ENCODE results near the gene PFKFB3.

GRCh38 chr10:6271663-6272062 is 68.9 kb downstream of the PFKFB3 start:
- TF ChIP-seq ZNF660 (tag by site-specific recombination; IDR thresholded peaks at IDR 0.05) (no peak), ZNF274 (IDR thresholded peaks at IDR 0.05; ENCODE audit: low read length) (no peak), ZNF274 (tag by site-specific recombination; IDR thresholded peaks at IDR 0.05; ENCODE audit: borderline replicate concordance) (no peak), ZNF133 (tag by site-specific recombination; IDR thresholded peaks at IDR 0.05) (no peak), ZNF202 (tag by site-specific recombination; IDR thresholded peaks at IDR 0.05; ENCODE audit: borderline replicate concordance) (no peak), ZNF776 (tag by site-specific recombination; IDR thresholded peaks at IDR 0.05; ENCODE audit: borderline replicate concordance) (no peak), ZNF654 (tag by site-specific recombination; IDR thresholded peaks at IDR 0.05; ENCODE audit: low read depth) (no peak), PBX3 (CRISPR knock-in tag; IDR thresholded peaks at IDR 0.05) (no peak), ZBTB7A (tag by site-specific recombination; IDR thresholded peaks at IDR 0.05; ENCODE audit: low read depth) (no peak), EGR2 (tag by site-specific recombination; IDR thresholded peaks at IDR 0.05; ENCODE audit: low read depth) (peak; percentile 88), ZNF157 (tag by site-specific recombination; IDR thresholded peaks at IDR 0.05) (no peak), TCF7L2 (IDR thresholded peaks at IDR 0.05; ENCODE audit: borderline replicate concordance, low read depth, low read length) (no peak), YY1 (tag by site-specific recombination; IDR thresholded peaks at IDR 0.05) (no peak)
- TF ChIP-seq, protein P1, sequence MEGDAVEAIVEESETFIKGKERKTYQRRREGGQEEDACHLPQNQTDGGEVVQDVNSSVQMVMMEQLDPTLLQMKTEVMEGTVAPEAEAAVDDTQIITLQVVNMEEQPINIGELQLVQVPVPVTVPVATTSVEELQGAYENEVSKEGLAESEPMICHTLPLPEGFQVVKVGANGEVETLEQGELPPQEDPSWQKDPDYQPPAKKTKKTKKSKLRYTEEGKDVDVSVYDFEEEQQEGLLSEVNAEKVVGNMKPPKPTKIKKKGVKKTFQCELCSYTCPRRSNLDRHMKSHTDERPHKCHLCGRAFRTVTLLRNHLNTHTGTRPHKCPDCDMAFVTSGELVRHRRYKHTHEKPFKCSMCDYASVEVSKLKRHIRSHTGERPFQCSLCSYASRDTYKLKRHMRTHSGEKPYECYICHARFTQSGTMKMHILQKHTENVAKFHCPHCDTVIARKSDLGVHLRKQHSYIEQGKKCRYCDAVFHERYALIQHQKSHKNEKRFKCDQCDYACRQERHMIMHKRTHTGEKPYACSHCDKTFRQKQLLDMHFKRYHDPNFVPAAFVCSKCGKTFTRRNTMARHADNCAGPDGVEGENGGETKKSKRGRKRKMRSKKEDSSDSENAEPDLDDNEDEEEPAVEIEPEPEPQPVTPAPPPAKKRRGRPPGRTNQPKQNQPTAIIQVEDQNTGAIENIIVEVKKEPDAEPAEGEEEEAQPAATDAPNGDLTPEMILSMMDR (tag by site-specific recombination; IDR thresholded peaks at IDR 0.05): no peak
- TF ChIP-seq, protein P2, sequence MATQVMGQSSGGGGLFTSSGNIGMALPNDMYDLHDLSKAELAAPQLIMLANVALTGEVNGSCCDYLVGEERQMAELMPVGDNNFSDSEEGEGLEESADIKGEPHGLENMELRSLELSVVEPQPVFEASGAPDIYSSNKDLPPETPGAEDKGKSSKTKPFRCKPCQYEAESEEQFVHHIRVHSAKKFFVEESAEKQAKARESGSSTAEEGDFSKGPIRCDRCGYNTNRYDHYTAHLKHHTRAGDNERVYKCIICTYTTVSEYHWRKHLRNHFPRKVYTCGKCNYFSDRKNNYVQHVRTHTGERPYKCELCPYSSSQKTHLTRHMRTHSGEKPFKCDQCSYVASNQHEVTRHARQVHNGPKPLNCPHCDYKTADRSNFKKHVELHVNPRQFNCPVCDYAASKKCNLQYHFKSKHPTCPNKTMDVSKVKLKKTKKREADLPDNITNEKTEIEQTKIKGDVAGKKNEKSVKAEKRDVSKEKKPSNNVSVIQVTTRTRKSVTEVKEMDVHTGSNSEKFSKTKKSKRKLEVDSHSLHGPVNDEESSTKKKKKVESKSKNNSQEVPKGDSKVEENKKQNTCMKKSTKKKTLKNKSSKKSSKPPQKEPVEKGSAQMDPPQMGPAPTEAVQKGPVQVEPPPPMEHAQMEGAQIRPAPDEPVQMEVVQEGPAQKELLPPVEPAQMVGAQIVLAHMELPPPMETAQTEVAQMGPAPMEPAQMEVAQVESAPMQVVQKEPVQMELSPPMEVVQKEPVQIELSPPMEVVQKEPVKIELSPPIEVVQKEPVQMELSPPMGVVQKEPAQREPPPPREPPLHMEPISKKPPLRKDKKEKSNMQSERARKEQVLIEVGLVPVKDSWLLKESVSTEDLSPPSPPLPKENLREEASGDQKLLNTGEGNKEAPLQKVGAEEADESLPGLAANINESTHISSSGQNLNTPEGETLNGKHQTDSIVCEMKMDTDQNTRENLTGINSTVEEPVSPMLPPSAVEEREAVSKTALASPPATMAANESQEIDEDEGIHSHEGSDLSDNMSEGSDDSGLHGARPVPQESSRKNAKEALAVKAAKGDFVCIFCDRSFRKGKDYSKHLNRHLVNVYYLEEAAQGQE (tag by site-specific recombination; IDR thresholded peaks at IDR 0.05): no peak
